MCF 10A (cell line): ENCODE results near the gene SUGP1. TPM values are rescaled to one million over a fixed set of nuclear protein-coding genes. Genes with fewer than 3 reads are reported as not detected.
A peak's percentile ranks its signal among the peaks of the same experiment; 100 is the strongest.

ENCODE experiments used
- BruUV-seq: library from RNA; stranded (reverse); fragments of 400-500 nt; replicated peaks from 2 replicates; lab custom pipeline; 2021; lab: Mats Ljungman, UMichigan
- CTCF ChIA-PET: fragments of 300-600 bp; sonication (Branson Sonifier 250); formaldehyde crosslinking; extraction: SDS; loops from one replicate; lab custom pipeline; 2021; ENCODE audit warnings: antibody characterized with exemption, inconsistent platforms; lab: Yijun Ruan, JAX
- POLR2A ChIA-PET: fragments of 300-600, 350-650 bp; sonication (Branson Sonifier 250); formaldehyde crosslinking; extraction: SDS; loops from one replicate; lab custom pipeline; 2020; ENCODE audit warnings: antibody characterized with exemption, inconsistent platforms; lab: Yijun Ruan, JAX
- DNase-seq: peaks from one replicate; pipeline ENCODE4 v3.0.0-alpha.2; 2018; ENCODE audit not compliant: unreplicated experiment
- H3K27ac Mint-ChIP-seq: one replicate; pipeline ENCODE4 v1.8.0; 2022; ENCODE audit warnings: mild to moderate bottlenecking, low read depth, mixed read lengths; ENCODE audit not compliant: unreplicated experiment
- H3K27me3 Mint-ChIP-seq: one replicate; pipeline ENCODE4 v1.8.0; 2022; ENCODE audit warnings: mixed read lengths; ENCODE audit not compliant: insufficient read depth, unreplicated experiment
- H3K36me3 Mint-ChIP-seq: one replicate; pipeline ENCODE4 v1.8.0; 2022; ENCODE audit warnings: mild to moderate bottlenecking, moderate library complexity, mixed read lengths; ENCODE audit not compliant: insufficient read depth, unreplicated experiment
- H3K4me1 Mint-ChIP-seq: one replicate; pipeline ENCODE4 v1.8.0; 2022; ENCODE audit warnings: mixed read lengths; ENCODE audit not compliant: insufficient read depth, unreplicated experiment
- H3K4me3 Mint-ChIP-seq: one replicate; pipeline ENCODE4 v1.8.0; 2022; ENCODE audit warnings: mild to moderate bottlenecking, moderate library complexity, mixed read lengths; ENCODE audit not compliant: unreplicated experiment
- H3K9me3 Mint-ChIP-seq: one replicate; pipeline ENCODE4 v1.8.0; 2022; ENCODE audit warnings: mixed read lengths; ENCODE audit not compliant: unreplicated experiment
- intact Hi-C: fragments of 100-400 bp; cut with micrococcal nuclease; formaldehyde crosslinking; loops from 2 replicates; pipeline ENCODE4 v1.14.1; 2022
- total RNA-seq: library from RNA; stranded (reverse); gene quantifications from 2 replicates; pipeline ENCODE4 v1.2.3, GENCODE V29; 2022
- TF ChIP-seq, protein P1 (sequence below): fragments of 200-600 bp; IDR thresholded peaks from one replicate; pipeline ENCODE4 v1.8.0; 2022; ENCODE audit warnings: antibody characterized with exemption, mild to moderate bottlenecking; ENCODE audit not compliant: unreplicated experiment

Gene SUGP1
- total RNA-seq, 1 experiment from 2014 or later: 51.1 TPM

DNA sequence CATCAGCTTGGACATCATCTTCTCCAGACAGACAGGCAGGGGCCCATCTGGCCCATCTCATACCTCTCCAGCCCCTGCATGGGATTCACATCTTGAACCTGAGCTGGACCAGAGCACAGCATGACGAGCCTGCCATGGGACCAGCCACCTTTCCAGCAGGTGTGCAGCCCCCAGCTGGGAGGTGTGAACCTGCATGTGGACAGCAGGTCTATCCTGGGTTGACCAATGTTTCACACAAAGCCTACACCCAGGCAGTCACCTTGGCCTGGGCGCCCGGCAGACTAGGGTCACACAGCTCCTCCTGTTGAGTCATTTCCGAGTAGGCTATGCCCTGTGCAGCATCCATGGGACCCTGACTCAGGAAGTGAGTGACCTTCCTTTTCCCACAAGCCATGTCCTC, 41.8 kb upstream of the SUGP1 start:
- intact Hi-C loops: no loop called here
- ChIA-PET CTCF (interaction anchor here (0.6 to 11.3 kb wide), 18 partner anchors 10 to 223 kb away, joined by 3 to 176 read pairs (median 4); partner anchors contain the start of gene GATAD2A), POLR2A (interaction anchor here (0.6 to 3.9 kb wide), 3 partner anchors 16 to 267 kb away, joined by 3 to 38 read pairs (median 3); partner anchors contain the start of gene GATAD2A)
- H3K9me3 Mint-ChIP-seq: no peaks in the 10 kb centered on the region
- BruUV-seq: no TSS peak
- no peak overlapping the region for H3K4me3 Mint-ChIP-seq
- H3K27me3 Mint-ChIP-seq: no peaks in the 10 kb centered on the region
- TF ChIP-seq, protein P1, sequence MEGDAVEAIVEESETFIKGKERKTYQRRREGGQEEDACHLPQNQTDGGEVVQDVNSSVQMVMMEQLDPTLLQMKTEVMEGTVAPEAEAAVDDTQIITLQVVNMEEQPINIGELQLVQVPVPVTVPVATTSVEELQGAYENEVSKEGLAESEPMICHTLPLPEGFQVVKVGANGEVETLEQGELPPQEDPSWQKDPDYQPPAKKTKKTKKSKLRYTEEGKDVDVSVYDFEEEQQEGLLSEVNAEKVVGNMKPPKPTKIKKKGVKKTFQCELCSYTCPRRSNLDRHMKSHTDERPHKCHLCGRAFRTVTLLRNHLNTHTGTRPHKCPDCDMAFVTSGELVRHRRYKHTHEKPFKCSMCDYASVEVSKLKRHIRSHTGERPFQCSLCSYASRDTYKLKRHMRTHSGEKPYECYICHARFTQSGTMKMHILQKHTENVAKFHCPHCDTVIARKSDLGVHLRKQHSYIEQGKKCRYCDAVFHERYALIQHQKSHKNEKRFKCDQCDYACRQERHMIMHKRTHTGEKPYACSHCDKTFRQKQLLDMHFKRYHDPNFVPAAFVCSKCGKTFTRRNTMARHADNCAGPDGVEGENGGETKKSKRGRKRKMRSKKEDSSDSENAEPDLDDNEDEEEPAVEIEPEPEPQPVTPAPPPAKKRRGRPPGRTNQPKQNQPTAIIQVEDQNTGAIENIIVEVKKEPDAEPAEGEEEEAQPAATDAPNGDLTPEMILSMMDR: no peak
- DNase-seq: no peak
- H3K36me3 Mint-ChIP-seq: peaks cover 6% of the 10 kb centered on the region
- H3K4me1 Mint-ChIP-seq: peaks cover 13% of the 10 kb centered on the region
- no peak overlapping the region for H3K27ac Mint-ChIP-seq

DNA sequence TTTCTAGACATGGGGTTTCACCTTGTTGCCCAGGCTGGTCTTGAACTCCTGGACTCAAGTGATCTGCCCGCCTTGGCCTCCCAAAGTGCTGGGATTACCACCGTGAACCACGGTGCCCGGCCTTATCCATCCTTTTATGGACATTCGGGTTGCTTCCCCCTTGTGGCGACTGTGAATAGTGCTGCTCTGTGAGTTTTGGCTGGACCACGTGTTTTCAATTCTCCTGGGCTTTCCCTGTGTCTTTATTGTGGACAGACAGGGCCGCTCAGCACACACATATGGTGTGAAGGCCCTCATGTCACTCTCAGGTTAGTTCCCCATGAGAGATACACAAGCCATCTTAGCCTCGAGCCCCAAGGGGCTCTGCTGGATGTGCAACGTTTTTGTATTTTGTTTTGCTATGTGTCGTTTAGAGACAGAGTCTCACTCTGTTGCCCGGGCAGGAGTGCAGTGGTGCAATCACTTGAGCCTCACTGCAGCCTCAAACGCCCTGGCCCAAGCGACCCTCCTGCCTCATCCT, 40.8 kb upstream of the SUGP1 start:
- no peaks in the 10 kb centered on the region for H3K9me3 Mint-ChIP-seq
- peak; percentile 90 for DNase-seq
- H3K36me3 Mint-ChIP-seq: peaks cover 6% of the 10 kb centered on the region
- BruUV-seq: no TSS peak
- H3K4me3 Mint-ChIP-seq: no peak overlapping the region
- TF ChIP-seq, protein P1: peak; percentile 69
- H3K27ac Mint-ChIP-seq: no peak overlapping the region
- no peaks in the 10 kb centered on the region for H3K27me3 Mint-ChIP-seq
- ChIA-PET CTCF (interaction anchor here (0.6 to 11.3 kb wide), 15 partner anchors 9 to 212 kb away, joined by 3 to 176 read pairs (median 4); no protein-coding TSS in a partner anchor), POLR2A (interaction anchor here (0.7 kb wide), 1 partner anchor 17 kb away, joined by 3 read pairs; no protein-coding TSS in a partner anchor)
- intact Hi-C loops: loop anchor here (1.0 kb wide), 1 partner anchor 215 kb away; no protein-coding TSS in a partner anchor
- peaks cover 7% of the 10 kb centered on the region for H3K4me1 Mint-ChIP-seq

DNA sequence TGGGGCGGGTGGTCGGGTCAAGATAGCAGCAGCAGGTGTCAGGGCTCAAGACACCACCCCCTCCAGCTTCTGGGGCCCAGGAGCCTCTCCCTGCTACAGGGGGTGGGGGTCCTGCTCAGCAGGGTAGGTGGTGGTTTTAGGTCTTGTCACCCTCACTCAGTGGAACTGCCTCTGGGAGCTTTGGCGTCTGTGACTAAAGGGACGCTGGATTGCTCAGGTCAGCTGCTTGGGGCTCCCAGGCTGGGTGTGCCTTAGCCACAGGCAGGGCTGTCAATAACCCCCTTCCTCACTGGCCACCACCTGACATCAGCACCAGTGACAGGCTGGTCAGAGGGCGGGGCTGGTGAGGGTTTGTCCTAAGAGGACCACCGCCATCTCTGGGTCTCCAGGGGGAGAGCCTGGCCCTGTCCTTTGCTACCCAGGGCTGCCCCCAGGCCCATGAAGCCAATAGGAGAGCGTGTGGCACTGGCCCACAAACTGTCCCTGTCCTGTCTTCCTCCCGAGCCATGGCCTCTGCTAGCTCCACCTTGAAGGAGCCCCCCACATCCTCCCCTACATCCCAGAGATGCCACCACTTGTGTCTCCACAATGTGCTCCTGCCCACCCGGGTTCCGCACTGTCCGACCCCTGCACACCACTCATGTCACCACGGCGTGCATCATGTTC, 36.7 kb upstream of the SUGP1 start:
- intact Hi-C loops: no loop called here
- Mint-ChIP-seq H3K27ac (no peak overlapping the region), H3K9me3 (no peaks in the 10 kb centered on the region), H3K36me3 (peaks cover 14% of the 10 kb centered on the region), H3K4me3 (no peak overlapping the region), H3K4me1 (no peaks in the 10 kb centered on the region), H3K27me3 (no peaks in the 10 kb centered on the region)
- TF ChIP-seq, protein P1: no peak
- no peak for DNase-seq
- ChIA-PET CTCF (interaction anchor here (1.8 to 2.2 kb wide), 2 partner anchors 14 to 133 kb away, joined by 10 to 12 read pairs; no protein-coding TSS in a partner anchor), POLR2A (interaction anchor here (0.5 to 1.6 kb wide), 5 partner anchors 11 to 763 kb away, joined by 3 to 4 read pairs (median 3); partner anchors contain the start of gene GATAD2A)
- BruUV-seq: no TSS peak

DNA sequence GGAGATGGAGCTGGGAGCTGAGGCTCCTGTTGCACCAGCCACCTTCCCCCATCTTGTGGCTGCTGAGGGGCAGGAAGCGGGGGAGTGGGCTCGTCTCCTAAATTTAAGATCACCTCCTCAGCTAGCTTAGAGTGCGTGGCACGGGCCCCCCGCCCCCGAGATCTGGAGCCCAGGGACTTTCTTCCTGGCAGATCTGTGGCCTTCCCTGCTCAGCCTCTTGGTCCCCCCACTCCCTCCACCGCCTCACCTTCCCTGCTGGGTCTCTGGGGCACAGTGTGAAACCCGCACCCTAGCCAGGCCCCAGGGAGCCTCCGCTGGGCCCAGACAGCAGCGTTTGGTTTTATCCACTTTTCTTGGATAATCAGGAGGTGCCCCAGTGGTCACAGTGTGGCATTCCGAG, 36.2 kb upstream of the SUGP1 start:
- ChIA-PET POLR2A (interaction anchor here (0.8 to 1.2 kb wide), 3 partner anchors 30 to 134 kb away, joined by 3 to 4 read pairs (median 3); partner anchors contain the start of gene GATAD2A), CTCF (interaction anchor here (0.6 kb wide), 1 partner anchor 18 kb away, joined by 3 read pairs; no protein-coding TSS in a partner anchor)
- DNase-seq: no peak
- BruUV-seq: no TSS peak
- H3K9me3 Mint-ChIP-seq: no peaks in the 10 kb centered on the region
- H3K4me3 Mint-ChIP-seq: no peak overlapping the region
- no peaks in the 10 kb centered on the region for H3K27me3 Mint-ChIP-seq
- intact Hi-C loops: no loop called here
- TF ChIP-seq, protein P1: no peak
- H3K27ac Mint-ChIP-seq: no peak overlapping the region
- H3K36me3 Mint-ChIP-seq: peaks cover 19% of the 10 kb centered on the region
- no peaks in the 10 kb centered on the region for H3K4me1 Mint-ChIP-seq
